Panc1 (cell line): ENCODE data around the gene RABEPK.

Source experiments
- CTCF ChIP-seq: fragments of 450-650 bp; IDR thresholded peaks from 2 replicates; pipeline ENCODE4 v1.5.1; 2017; ENCODE audit warnings: mild to moderate bottlenecking
- POLR2AphosphoS5 ChIP-seq: IDR thresholded peaks from 2 replicates; pipeline ENCODE4 v1.6.1; 2012; ENCODE audit warnings: mild to moderate bottlenecking, low read depth, low read length, moderate library complexity
- REST ChIP-seq, 2 experiments: IDR thresholded peaks; 2 replicates each; pipeline ENCODE4 v1.6.1; 2011 to 2012; ENCODE audit warnings: low read depth in 2 of 2, control low read depth in 1 of 2, low read length in 1 of 2, mild to moderate bottlenecking in 1 of 2, moderate library complexity in 1 of 2; ENCODE audit not compliant: insufficient read depth in 1 of 2
- SIN3A ChIP-seq: IDR thresholded peaks from 2 replicates; pipeline ENCODE4 v1.6.1; 2012; ENCODE audit warnings: low read depth, mild to moderate bottlenecking, low read length, moderate library complexity, borderline replicate concordance; ENCODE audit not compliant: insufficient read depth

- TF ChIP-seq CTCF (no peak), SIN3A (no peak), REST (IDR thresholded peaks at IDR 0.05; ENCODE audit: insufficient read depth in 1 of 2, low read depth in 2 of 2, low read length in 1 of 2) (no peak), POLR2AphosphoS5 (no peak)
These were observed 68.2 kb downstream of the RABEPK start for GRCh38 chr9:125268394-125269013.
